GM12891 (cell line): ENCODE measurements around the gene SLC19A1.

Experiments
- PAX5 ChIP-seq: IDR thresholded peaks from 2 replicates; pipeline ENCODE4 v1.6.1; 2011; ENCODE audit warnings: low read length, moderate library complexity, mild to moderate bottlenecking; ENCODE audit not compliant: insufficient read depth, severe bottlenecking
- POLR2A ChIP-seq: IDR thresholded peaks from 2 replicates; pipeline ENCODE4 v1.6.1; 2011; ENCODE audit warnings: low read depth, low read length, control low read depth
- POLR2AphosphoS5 ChIP-seq: IDR thresholded peaks from 2 replicates; pipeline ENCODE4 v1.6.1; 2011; ENCODE audit warnings: low read depth, low read length, control low read depth
- POU2F2 ChIP-seq: IDR thresholded peaks from 2 replicates; pipeline ENCODE4 v1.6.1; 2011; ENCODE audit warnings: low read depth, mild to moderate bottlenecking, control low read depth, low read length, moderate library complexity
- SPI1 ChIP-seq: IDR thresholded peaks from 2 replicates; pipeline ENCODE4 v1.6.1; 2011; ENCODE audit warnings: low read depth, low read length, control low read depth
- TAF1 ChIP-seq: IDR thresholded peaks from 2 replicates; pipeline ENCODE4 v1.6.1; 2011; ENCODE audit warnings: low read depth, low read length, control low read depth

DNA sequence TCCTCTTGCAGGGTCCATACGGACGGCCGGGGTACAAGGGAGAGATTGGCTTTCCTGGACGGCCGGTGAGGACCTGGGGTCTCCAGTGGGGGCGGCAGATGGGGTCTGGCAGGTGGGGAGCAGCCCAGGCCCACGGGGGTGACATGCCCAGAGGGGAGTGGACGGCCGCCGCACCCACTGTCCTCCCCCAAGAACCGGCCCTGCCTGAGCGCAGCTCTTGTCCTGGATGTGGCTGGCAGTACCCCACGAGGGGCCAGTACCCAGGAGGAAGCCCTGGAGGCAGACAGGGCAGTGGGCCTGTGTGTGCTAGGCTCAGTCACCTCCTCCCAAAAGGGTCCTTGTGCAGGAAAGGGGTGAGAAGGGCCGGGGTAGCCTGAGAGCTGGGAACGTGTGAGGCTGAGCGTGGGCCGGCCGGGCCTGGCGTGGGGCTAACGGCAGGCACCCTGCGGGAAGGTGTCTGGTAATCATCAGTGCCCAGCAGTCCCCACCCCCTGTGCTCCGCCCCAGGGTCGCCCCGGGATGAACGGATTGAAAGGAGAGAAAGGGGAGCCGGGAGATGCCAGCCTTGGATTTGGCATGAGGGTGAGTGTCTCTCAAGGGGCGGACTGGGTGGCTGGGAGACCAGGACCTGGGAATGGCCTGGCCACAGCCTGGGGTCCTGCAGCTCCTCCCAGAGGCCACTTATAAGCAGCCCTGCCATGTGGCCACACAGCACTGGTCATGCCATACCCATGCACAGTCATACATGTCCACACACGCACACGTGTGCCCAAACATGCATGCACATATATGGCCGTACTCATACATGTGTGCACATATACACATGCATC lies 47.2 kb downstream of the SLC19A1 start:
- TF ChIP-seq POLR2AphosphoS5 (no peak), TAF1 (no peak), POLR2A (no peak), SPI1 (no peak), POU2F2 (no peak), PAX5 (no peak)
